Heart left ventricle (tissue), 13 donors: Measurements from ENCODE around the gene CHST2.

Experiments used
- CTCF ChIP-seq, 12 donors: fragments of 200-600 bp; sonication (generic) in 4 of 12; IDR thresholded peaks; one replicate each; pipeline versions ENCODE4 v1.5.0 to v1.8.0; 2018 to 2022; ENCODE audit warnings: antibody characterized with exemption in 12 of 12, mild to moderate bottlenecking in 5 of 12
- POLR2A ChIP-seq, 2 donors: fragments of 450-650 bp; IDR thresholded peaks; one replicate each; pipeline ENCODE4 v1.6.1; 2017; ENCODE audit warnings: antibody characterized with exemption in 2 of 2, mild to moderate bottlenecking in 2 of 2, moderate library complexity in 2 of 2
- donor health status: ischemic (EF 13 %, LVEDD 7.1; RV severe dilation, severe dysfunction).
- donor health status: DM: no; HTN: yes; CAD: no.
- donor health status: DM: no; HTN: no; CAD: no.
- donor health status: ischemic (EF 25% LVEDD 6.9; RV normal size, moderate dysfunction).
- donor health status: ischemic (EF 25% LVEDD 5.7; RV mildly dilated, moderate dysfunction).
- donor health status: ischemic (EF 35%, LVEDD 5.7; RV mildly dilated, moderate dysfunction).
- donor health status: nonischemic (EF 11% LVEDD 7.7; RV severe dilation, severe dysfunction).
- donor health status: DM: yes; HTN: yes; CAD: no.
- donor health status: PGD.
- donor health status: ischemic (EF 29% LVEDD 5.4; RV normal size, mild dysfunction).
- donor health status: nonischemic (EF 23%, LVEDD 6.1; RV moderate dilation, normal function).

- TF ChIP-seq CTCF (IDR thresholded peaks at IDR 0.05): no peak
- TF ChIP-seq POLR2A (IDR thresholded peaks at IDR 0.05): no peak
Observed at GRCh38 chr3:143089965-143090364, 29.6 kb upstream of the CHST2 start.
